Activated B cell treated with CpG ODN at 0.5 μM for 24 hours (primary cell): ENCODE results near the gene RUFY3. TPM values are rescaled to one million over a fixed set of nuclear protein-coding genes. Genes with fewer than 3 reads are reported as not detected.
"Not testable (repeated sequence)": the region's sequence is repeated elsewhere in the genome, so short reads cannot be mapped to it uniquely, and the experiment has no call there.

Source experiments
- ATAC-seq: fragments of 200-7000 bp; cut with Tn5 transposase; one replicate; pipeline ENCODE4 v1.10.0; 2021; ENCODE audit warnings: low read depth, mild to moderate bottlenecking, moderate library complexity
- CTCF ChIA-PET: fragments of 350-600 bp; sonication (Branson Sonifier 250); formaldehyde crosslinking; loops from one replicate; lab custom pipeline; 2021; ENCODE audit warnings: antibody characterized with exemption; lab: Charles Lee
- POLR2A ChIA-PET: fragments of 350-600 bp; sonication (Branson Sonifier 250); formaldehyde crosslinking; loops from one replicate; lab custom pipeline; 2021; ENCODE audit warnings: antibody characterized with exemption; lab: Charles Lee
- DNase-seq: peaks from one replicate; pipeline ENCODE4 v3.0.0; 2022
- H3K27ac Mint-ChIP-seq: one replicate; pipeline ENCODE4 v1.8.0; 2020; ENCODE audit warnings: mixed read lengths
- H3K27me3 Mint-ChIP-seq: one replicate; pipeline ENCODE4 v1.8.0; 2021; ENCODE audit warnings: mixed read lengths
- H3K36me3 Mint-ChIP-seq: one replicate; pipeline ENCODE4 v1.8.0; 2021; ENCODE audit warnings: low read depth, mixed read lengths
- H3K4me1 Mint-ChIP-seq: one replicate; pipeline ENCODE4 v1.8.0; 2021; ENCODE audit warnings: mixed read lengths
- H3K4me3 Mint-ChIP-seq: one replicate; pipeline ENCODE4 v1.8.0; 2020; ENCODE audit warnings: mild to moderate bottlenecking, mixed read lengths
- H3K9me3 Mint-ChIP-seq: one replicate; pipeline ENCODE4 v1.8.0; 2020; ENCODE audit warnings: mixed read lengths
- CTCF ChIP-seq: fragments of 200-600 bp; IDR thresholded peaks from one replicate; pipeline ENCODE4 v1.8.0; 2022; ENCODE audit warnings: antibody characterized with exemption, mild to moderate bottlenecking
- intact Hi-C: fragments of 100-400 bp; cut with micrococcal nuclease; formaldehyde crosslinking; loops from one replicate; pipeline ENCODE4 v1.15.1; 2024
- total RNA-seq: library from RNA; stranded (reverse); gene quantifications from 2 replicates; pipeline ENCODE4 v1.2.3, GENCODE V29; 2022

Gene RUFY3
- total RNA-seq, 1 donor from 2014 or later, result 69.4 TPM

GRCh38 chr4:70734168-70734954, 12.6 kb downstream of the RUFY3 start:
- peak; percentile 96 for ATAC-seq
- no peaks in the 10 kb centered on the region for H3K27me3 Mint-ChIP-seq
- H3K9me3 Mint-ChIP-seq, result no peaks in the 10 kb centered on the region
- no peak for DNase-seq
- POLR2A ChIA-PET, result interaction anchor here (0.6 to 5.7 kb wide), 21 partner anchors 10 to 260 kb away, joined by 3 to 91 read pairs (median 6); partner anchors contain the start of genes DCK, GRSF1, RUFY3 and UTP3
- CTCF ChIA-PET, result interaction anchor here (0.6 to 4.2 kb wide), 19 partner anchors 10 to 291 kb away, joined by 3 to 50 read pairs (median 8); partner anchors contain the start of genes GRSF1 and RUFY3
- peak overlapping the region; percentile 85 for H3K27ac Mint-ChIP-seq
- TF ChIP-seq CTCF, result no peak
- intact Hi-C loops, result loop anchor here (1.0 kb wide), 6 partner anchors 20 to 168 kb away; partner anchors contain the start of genes MOB1B and UTP3
- H3K36me3 Mint-ChIP-seq, result no peaks in the 10 kb centered on the region
- H3K4me1 Mint-ChIP-seq, result peaks cover 52% of the 10 kb centered on the region
- H3K4me3 Mint-ChIP-seq, result peak overlapping the region; percentile 78

- ChIA-PET POLR2A (interaction anchor here (0.6 to 5.7 kb wide), 22 partner anchors 9 to 260 kb away, joined by 3 to 91 read pairs (median 6); partner anchors contain the start of genes DCK, GRSF1, MOB1B and RUFY3), CTCF (interaction anchor here (0.6 to 4.2 kb wide), 22 partner anchors 10 to 291 kb away, joined by 3 to 50 read pairs (median 8); partner anchors contain the start of genes GRSF1, JCHAIN and RUFY3)
- peak overlapping the region; percentile 78 for H3K4me3 Mint-ChIP-seq
- peak overlapping the region; percentile 85 for H3K27ac Mint-ChIP-seq
- ATAC-seq (peak; percentile 25), DNase-seq (no peak)
- H3K27me3 Mint-ChIP-seq, result no peaks in the 10 kb centered on the region
- H3K4me1 Mint-ChIP-seq, result peaks cover 52% of the 10 kb centered on the region
- no peaks in the 10 kb centered on the region for H3K36me3 Mint-ChIP-seq
- no peaks in the 10 kb centered on the region for H3K9me3 Mint-ChIP-seq
- intact Hi-C loops, result loop anchor here (1.0 to 5.0 kb wide), 8 partner anchors 19 to 192 kb away; partner anchors contain the start of genes MOB1B and UTP3
- no peak for TF ChIP-seq CTCF
Measured at GRCh38 chr4:70734971-70735370, 13.2 kb downstream of the RUFY3 start.

GRCh38 chr4:70735915-70736314, 14.2 kb downstream of the RUFY3 start:
- CTCF ChIA-PET, result interaction anchor here (0.9 to 4.2 kb wide), 19 partner anchors 9 to 274 kb away, joined by 3 to 50 read pairs (median 8); partner anchors contain the start of genes DCK, GRSF1, MOB1B and RUFY3
- Mint-ChIP-seq H3K4me3 (peak overlapping the region; percentile 63), H3K4me1 (peaks cover 52% of the 10 kb centered on the region), H3K27ac (peak overlapping the region; percentile 56)
- not testable (repeated sequence) for DNase-seq, H3K9me3 Mint-ChIP-seq, H3K36me3 Mint-ChIP-seq, ATAC-seq, H3K27me3 Mint-ChIP-seq
- intact Hi-C loops, result loop anchor here (5.0 kb wide), 2 partner anchors 36 to 191 kb away; no protein-coding TSS in a partner anchor
- POLR2A ChIA-PET, result interaction anchor here (0.7 to 5.7 kb wide), 14 partner anchors 14 to 259 kb away, joined by 3 to 91 read pairs (median 8); partner anchors contain the start of genes DCK, GRSF1, MOB1B and UTP3

GRCh38 chr4:70737006-70737405, 15.2 kb downstream of the RUFY3 start:
- Mint-ChIP-seq H3K4me3 (no peak overlapping the region), H3K9me3 (no peaks in the 10 kb centered on the region), H3K27ac (no peak overlapping the region), H3K4me1 (peaks cover 44% of the 10 kb centered on the region), H3K27me3 (no peaks in the 10 kb centered on the region), H3K36me3 (no peaks in the 10 kb centered on the region)
- CTCF ChIA-PET, result interaction anchor here (1.0 to 4.2 kb wide), 11 partner anchors 12 to 257 kb away, joined by 3 to 50 read pairs (median 5); partner anchors contain the start of genes DCK, GRSF1 and MOB1B
- DNase-seq, result no peak
- intact Hi-C loops, result loop anchor here (5.0 kb wide), 2 partner anchors 35 to 190 kb away; no protein-coding TSS in a partner anchor
- POLR2A ChIA-PET, result interaction anchor here (0.9 to 5.7 kb wide), 4 partner anchors 12 to 79 kb away, joined by 3 to 91 read pairs (median 4); no protein-coding TSS in a partner anchor
- ATAC-seq, result no peak
- no peak for TF ChIP-seq CTCF

- Mint-ChIP-seq H3K36me3 (no peaks in the 10 kb centered on the region), H3K4me3 (no peak overlapping the region), H3K9me3 (no peaks in the 10 kb centered on the region), H3K4me1 (peaks cover 44% of the 10 kb centered on the region), H3K27me3 (no peaks in the 10 kb centered on the region), H3K27ac (no peak overlapping the region)
- no peak for TF ChIP-seq CTCF
- ChIA-PET CTCF (interaction anchor here (1.0 to 4.2 kb wide), 9 partner anchors 12 to 256 kb away, joined by 3 to 18 read pairs (median 4); partner anchors contain the start of genes DCK and MOB1B), POLR2A (interaction anchor here (0.7 to 5.7 kb wide), 5 partner anchors 12 to 101 kb away, joined by 3 to 91 read pairs (median 4); no protein-coding TSS in a partner anchor)
- no peak for DNase-seq
- intact Hi-C loops, result loop anchor here (5.0 kb wide), 2 partner anchors 35 to 190 kb away; no protein-coding TSS in a partner anchor
- ATAC-seq, result no peak
Measured at GRCh38 chr4:70737409-70737808, 15.6 kb downstream of the RUFY3 start.
